ENCODE data around the gene ATG4C. TPM values are rescaled to one million over a fixed set of nuclear protein-coding genes. Genes with fewer than 3 reads are reported as not detected.

ATG4C gene
- total and polyA plus RNA-seq, 2 of the 13 experiments (the other 11 are each of a cell fraction or from before 2014, with no cell fraction given), result 4.0 to 11.2 TPM

- WGBS (ENCODE audit: low lambda C conversion rate), result 61% methylated on average over 3 of the region's 3 CpGs
- H3K27ac ChIP-seq (ENCODE audit: extremely low read length, insufficient read depth, low read length), result no peak overlapping the region
- DNase-seq (ENCODE audit: low spot score), result no peak
- H3K4me3 ChIP-seq (replicated peaks in 1 of 3; ENCODE audit: insufficient read depth in 1 of 3, low read depth in 2 of 3, low read length in 3 of 3), result no peak overlapping the region
- BruUV-seq (replicated peaks), result no TSS peak
- H4K20me1 ChIP-seq (ENCODE audit: insufficient read depth, low read length), result no peaks in the 10 kb centered on the region
- intact Hi-C loops (cut with micrococcal nuclease; ENCODE audit: unreplicated experiment) (loop anchor here (1.0 kb wide), 2 partner anchors 216 to 238 kb away; no protein-coding TSS in a partner anchor), in situ Hi-C loops (cut with HindIII; ENCODE audit: extremely low pct_ligation_motif_present, low pct_unique_long_range_greater_than_20kb) (loop anchor here (10.0 kb wide), 1 partner anchor 212 kb away; no protein-coding TSS in a partner anchor)
- no peaks in the 10 kb centered on the region for H3K79me2 ChIP-seq (ENCODE audit: insufficient read depth, low read length)
- ChIA-PET CTCF (ENCODE audit: low intra/inter-chr PET ratio, low total read pairs) (interaction anchor here (1.6 to 2.2 kb wide), 2 partner anchors 216 to 239 kb away, joined by 15 to 16 read pairs; no protein-coding TSS in a partner anchor), POLR2A (interaction anchor here (1.2 to 1.9 kb wide), 3 partner anchors 56 to 216 kb away, joined by 5 to 7 read pairs (median 5); no protein-coding TSS in a partner anchor)
- H3K4me1 ChIP-seq (ENCODE audit: insufficient read depth, low read length), result peaks cover 10% of the 10 kb centered on the region; the same call in 1 of the 2 replicates
- no peaks in the 10 kb centered on the region for H3K36me3 ChIP-seq (replicated peaks in 1 of 2; ENCODE audit: control insufficient read depth in 1 of 2, insufficient read depth in 2 of 2, low read length in 2 of 2)
- ATAC-seq, result no peak
- TF ChIP-seq ZNF280D (CRISPR knock-in tag; IDR thresholded peaks at IDR 0.05), result no peak
- TF ChIP-seq ZNF20 (CRISPR knock-in tag; IDR thresholded peaks at IDR 0.05), result no peak
- no peak for TF ChIP-seq EEA1 (CRISPR knock-in tag; IDR thresholded peaks at IDR 0.05; ENCODE audit: borderline replicate concordance)
- TF ChIP-seq ZNF580 (CRISPR knock-in tag; IDR thresholded peaks at IDR 0.05; ENCODE audit: borderline replicate concordance, low read depth), result no peak
- TF ChIP-seq HOXA7 (CRISPR knock-in tag; IDR thresholded peaks at IDR 0.05), result no peak
- TF ChIP-seq ZNF331 (CRISPR knock-in tag; IDR thresholded peaks at IDR 0.05), result no peak
- no peak for TF ChIP-seq TBX3 (IDR thresholded peaks at IDR 0.05; ENCODE audit: borderline replicate concordance)
- TF ChIP-seq HOXA9 (CRISPR knock-in tag; IDR thresholded peaks at IDR 0.05; ENCODE audit: borderline replicate concordance), result no peak
- TF ChIP-seq ZNF776 (CRISPR knock-in tag; IDR thresholded peaks at IDR 0.05), result no peak
- TF ChIP-seq ZNF33B (CRISPR knock-in tag; IDR thresholded peaks at IDR 0.05), result no peak
- TF ChIP-seq ISL2 (CRISPR knock-in tag; IDR thresholded peaks at IDR 0.05), result no peak
- TF ChIP-seq KLF15 (CRISPR knock-in tag; IDR thresholded peaks at IDR 0.05; ENCODE audit: borderline replicate concordance), result no peak
- TF ChIP-seq ZNF598 (CRISPR knock-in tag; IDR thresholded peaks at IDR 0.05; ENCODE audit: borderline replicate concordance), result no peak
- TF ChIP-seq NCOR1 (IDR thresholded peaks at IDR 0.05; ENCODE audit: borderline replicate concordance, low read length), result no peak
- TF ChIP-seq ZMAT5 (CRISPR knock-in tag; IDR thresholded peaks at IDR 0.05; ENCODE audit: borderline replicate concordance, low read depth), result no peak
- no peak for TF ChIP-seq BATF2 (CRISPR knock-in tag; IDR thresholded peaks at IDR 0.05)
- TF ChIP-seq NBN (conservative IDR thresholded peaks at IDR 0.05), result no peak
- TF ChIP-seq RBM39 (IDR thresholded peaks at IDR 0.05; ENCODE audit: low read depth, low read length, poor library complexity, severe bottlenecking), result no peak
- no peak for TF ChIP-seq PITX1 (CRISPR knock-in tag; IDR thresholded peaks at IDR 0.05)
- TF ChIP-seq ZNF143 (CRISPR knock-in tag; IDR thresholded peaks at IDR 0.05), result no peak
- H2AFZ ChIP-seq (ENCODE audit: low read length), result no peak overlapping the region
- H3K9ac ChIP-seq (ENCODE audit: insufficient read depth, low read depth, low read length), result no peak overlapping the region
- peaks cover 7% of the 10 kb centered on the region; the same call in 1 of the 2 replicates for H3K9me3 ChIP-seq (ENCODE audit: low read length)
- H3K27me3 ChIP-seq (ENCODE audit: control insufficient read depth in 1 of 2, insufficient read depth in 2 of 2, low read length in 2 of 2), result no peaks in the 10 kb centered on the region
- no peak for FAIRE-seq
- no peak overlapping the region for H3K4me2 ChIP-seq (ENCODE audit: low read depth, low read length)
Measured at GRCh38 chr1:62746809-62747138, 37.2 kb upstream of the ATG4C start.
